Hepatocyte (in vitro differentiated cells): ENCODE measurements around the gene RELCH. TPM values are rescaled to one million over a fixed set of nuclear protein-coding genes. Genes with fewer than 3 reads are reported as not detected.

Experiments
- DNase-seq: peaks from one replicate; pipeline ENCODE4 v3.0.0-alpha.2; 2016; ENCODE audit warnings: low spot score
- H2AFZ ChIP-seq: fragments of 200-600 bp; sonication (generic); 2 replicates; pipeline ENCODE4 v1.6.0; 2016; ENCODE audit warnings: antibody characterized with exemption, mild to moderate bottlenecking
- H3K27ac ChIP-seq: fragments of 200-600 bp; sonication (generic); 2 replicates; pipeline ENCODE4 v1.5.1; 2016; ENCODE audit warnings: mild to moderate bottlenecking
- H3K27me3 ChIP-seq: fragments of 200-600 bp; sonication (generic); 2 replicates; pipeline ENCODE4 v1.6.1; 2016
- H3K36me3 ChIP-seq: fragments of 200-600 bp; sonication (generic); replicated peaks from 2 replicates; pipeline ENCODE4 v1.5.1; 2016; ENCODE audit warnings: low read depth; ENCODE audit not compliant: insufficient read depth
- H3K4me1 ChIP-seq: fragments of 200-600 bp; sonication (generic); 2 replicates; pipeline ENCODE4 v1.5.1; 2016; ENCODE audit warnings: mild to moderate bottlenecking, moderate library complexity; ENCODE audit not compliant: insufficient read depth
- H3K4me2 ChIP-seq: fragments of 200-600 bp; sonication (generic); 2 replicates; pipeline ENCODE4 v1.6.0; 2016
- H3K4me3 ChIP-seq: fragments of 200-600 bp; sonication (generic); 2 replicates; pipeline ENCODE4 v1.5.1; 2016; ENCODE audit warnings: mild to moderate bottlenecking
- H3K79me2 ChIP-seq: fragments of 200-600 bp; sonication (generic); 2 replicates; pipeline ENCODE4 v1.6.0; 2017; ENCODE audit warnings: mild to moderate bottlenecking
- H3K9me2 ChIP-seq: fragments of 200-600 bp; sonication (generic); replicated peaks from 2 replicates; pipeline ENCODE4 v1.6.0; 2017; ENCODE audit warnings: mild to moderate bottlenecking; ENCODE audit not compliant: insufficient read depth
- H3K9me3 ChIP-seq: fragments of 200-600 bp; sonication (generic); 2 replicates; pipeline ENCODE4 v1.5.1; 2016; ENCODE audit warnings: low read depth, mild to moderate bottlenecking
- H4K20me1 ChIP-seq: fragments of 200-600 bp; sonication (generic); 2 replicates; pipeline ENCODE4 v1.6.0; 2016; ENCODE audit warnings: mild to moderate bottlenecking; ENCODE audit not compliant: insufficient read depth, poor library complexity, severe bottlenecking
- EZH2 ChIP-seq: fragments of 200-600 bp; sonication (generic); IDR thresholded peaks from 2 replicates; pipeline ENCODE4 v1.6.1; 2016; ENCODE audit warnings: antibody characterized with exemption, mild to moderate bottlenecking, borderline replicate concordance
- EZH2phosphoT487 ChIP-seq: fragments of 200-600 bp; sonication (generic); IDR thresholded peaks from one replicate; pipeline ENCODE4 v1.6.1; 2018; ENCODE audit warnings: antibody characterized with exemption, mild to moderate bottlenecking, low read depth, moderate library complexity; ENCODE audit not compliant: unreplicated experiment, severe bottlenecking
- WGBS: methylation state at CpG from one replicate; pipeline ENCODE4 v1.1.6; 2016; ENCODE audit warnings: low lambda C conversion rate; ENCODE audit errors: missing lambda C conversion rate; 5-methylcytosine and 5-hydroxymethylcytosine counted together
- polyA plus RNA-seq: library from polyadenylated mRNA; unstranded; fragments of >200 nt; fragmentation: Nextera tagmentation; extraction: Ambion mirVana; gene quantifications from 2 replicates; pipeline ENCODE4 v1.2.1, GENCODE V29; 2016
- total RNA-seq: library from RNA; depleted of rRNA; stranded (reverse); fragments of >200 nt; gene quantifications from 2 replicates; pipeline ENCODE4 v1.2.3, GENCODE V29; 2014
- TF ChIP-seq, protein P1 (sequence below): fragments of 200-600 bp; sonication (generic); IDR thresholded peaks from 2 replicates; pipeline ENCODE4 v1.5.1; 2016; ENCODE audit warnings: antibody characterized with exemption, mild to moderate bottlenecking; ENCODE audit not compliant: poor library complexity

RELCH gene
- total and polyA plus RNA-seq, 2 experiments from 2014 or later: 8.3 to 45.8 TPM

DNA sequence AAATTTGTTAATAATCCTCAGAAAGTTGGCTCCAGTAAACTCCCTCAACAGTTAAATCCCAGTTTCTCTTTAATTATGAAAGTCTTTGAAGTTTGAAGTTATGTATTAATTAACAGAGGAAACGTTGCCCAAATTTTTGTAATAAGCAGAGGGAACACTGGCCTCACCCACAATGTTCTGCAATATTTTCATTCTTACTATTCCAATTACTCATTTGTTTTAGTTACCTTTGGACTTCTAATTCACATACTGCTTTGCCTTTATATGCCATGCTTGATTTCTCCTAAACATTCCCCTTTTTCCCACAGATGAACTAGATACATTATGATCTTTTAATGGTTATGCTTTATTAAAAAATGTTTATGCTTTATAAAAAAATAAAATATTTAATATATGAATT lies 61.3 kb downstream of the RELCH start:
- WGBS: 85% methylated on average over 1 of the region's 1 CpG
- Histone ChIP-seq H3K36me3 (no peaks in the 10 kb centered on the region), H3K4me3 (no peak overlapping the region), H3K79me2 (no peaks in the 10 kb centered on the region), H2AFZ (no peak overlapping the region), H4K20me1 (no peaks in the 10 kb centered on the region), H3K4me1 (no peaks in the 10 kb centered on the region), H3K9me3 (no peaks in the 10 kb centered on the region), H3K27ac (no peak overlapping the region), H3K9me2 (no peaks in the 10 kb centered on the region), H3K27me3 (no peaks in the 10 kb centered on the region), H3K4me2 (no peak overlapping the region)
- DNase-seq: no peak
- TF ChIP-seq EZH2phosphoT487: no peak
- TF ChIP-seq, protein P1, sequence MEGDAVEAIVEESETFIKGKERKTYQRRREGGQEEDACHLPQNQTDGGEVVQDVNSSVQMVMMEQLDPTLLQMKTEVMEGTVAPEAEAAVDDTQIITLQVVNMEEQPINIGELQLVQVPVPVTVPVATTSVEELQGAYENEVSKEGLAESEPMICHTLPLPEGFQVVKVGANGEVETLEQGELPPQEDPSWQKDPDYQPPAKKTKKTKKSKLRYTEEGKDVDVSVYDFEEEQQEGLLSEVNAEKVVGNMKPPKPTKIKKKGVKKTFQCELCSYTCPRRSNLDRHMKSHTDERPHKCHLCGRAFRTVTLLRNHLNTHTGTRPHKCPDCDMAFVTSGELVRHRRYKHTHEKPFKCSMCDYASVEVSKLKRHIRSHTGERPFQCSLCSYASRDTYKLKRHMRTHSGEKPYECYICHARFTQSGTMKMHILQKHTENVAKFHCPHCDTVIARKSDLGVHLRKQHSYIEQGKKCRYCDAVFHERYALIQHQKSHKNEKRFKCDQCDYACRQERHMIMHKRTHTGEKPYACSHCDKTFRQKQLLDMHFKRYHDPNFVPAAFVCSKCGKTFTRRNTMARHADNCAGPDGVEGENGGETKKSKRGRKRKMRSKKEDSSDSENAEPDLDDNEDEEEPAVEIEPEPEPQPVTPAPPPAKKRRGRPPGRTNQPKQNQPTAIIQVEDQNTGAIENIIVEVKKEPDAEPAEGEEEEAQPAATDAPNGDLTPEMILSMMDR: no peak
- no peak for TF ChIP-seq EZH2

DNA sequence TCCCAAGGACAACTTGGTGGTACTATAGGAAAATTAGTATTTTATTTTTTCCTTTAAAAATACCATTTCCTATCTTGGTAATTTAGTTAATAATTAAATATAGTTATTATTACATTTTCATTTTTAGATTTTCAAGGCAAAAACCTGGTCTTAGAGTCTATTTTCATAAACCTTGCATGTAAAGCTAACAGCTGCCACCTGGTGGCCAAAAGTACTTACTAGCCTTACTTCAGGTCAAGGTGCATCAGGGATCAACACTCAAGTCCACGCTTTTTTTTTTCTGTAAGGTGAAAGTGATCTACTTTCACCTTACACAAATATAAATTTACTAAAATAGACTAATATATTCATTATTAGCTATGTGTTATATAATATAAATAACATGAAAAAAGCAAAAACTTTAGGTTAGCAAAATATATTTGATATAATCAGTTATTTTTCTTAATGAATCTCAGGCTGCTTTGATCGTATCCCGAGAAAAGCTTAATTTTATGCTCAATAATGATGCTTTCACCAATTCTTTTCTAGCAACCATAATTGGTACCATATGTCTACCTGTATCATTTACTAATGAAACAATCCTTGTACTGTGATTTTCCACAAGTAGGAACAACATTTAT lies 62.5 kb downstream of the RELCH start:
- WGBS: 67% methylated on average over 3 of the region's 3 CpGs

DNA sequence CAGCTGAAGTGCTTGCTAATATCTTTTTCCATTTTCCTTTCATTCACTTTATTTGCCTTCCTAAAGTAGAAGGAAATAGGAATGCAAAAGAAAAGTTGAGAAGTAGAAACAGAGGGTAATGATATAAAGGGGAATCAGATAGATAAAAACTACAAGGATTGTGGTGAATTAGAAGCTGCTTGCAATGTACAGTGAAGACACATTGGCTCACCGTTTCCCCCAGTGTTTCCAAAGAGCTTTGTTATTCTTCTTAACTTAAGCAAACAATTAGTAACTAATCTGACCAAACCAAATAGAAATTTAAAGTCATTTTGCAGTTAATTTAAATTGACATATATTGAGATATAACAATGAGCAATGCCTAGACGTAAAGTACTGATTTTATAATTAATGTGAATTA lies 63.4 kb downstream of the RELCH start:
- Histone ChIP-seq H4K20me1 (no peaks in the 10 kb centered on the region), H3K79me2 (no peaks in the 10 kb centered on the region), H3K36me3 (no peaks in the 10 kb centered on the region), H3K27ac (no peak overlapping the region), H3K4me2 (no peak overlapping the region), H3K4me1 (no peaks in the 10 kb centered on the region), H3K4me3 (no peak overlapping the region), H3K27me3 (no peaks in the 10 kb centered on the region), H2AFZ (no peak overlapping the region), H3K9me3 (no peaks in the 10 kb centered on the region), H3K9me2 (no peaks in the 10 kb centered on the region)
- 42% methylated on average over 2 of the region's 2 CpGs for WGBS
- TF ChIP-seq, protein P1: no peak
- no peak for TF ChIP-seq EZH2
- no peak for TF ChIP-seq EZH2phosphoT487
- DNase-seq: no peak

More for the DNA sequence above, 62.5 kb downstream of the RELCH start:
- TF ChIP-seq EZH2 (no peak), EZH2phosphoT487 (no peak)
- TF ChIP-seq, protein P1: peak; percentile 86
- Histone ChIP-seq H3K9me2 (no peaks in the 10 kb centered on the region), H3K27ac (no peak overlapping the region), H3K36me3 (no peaks in the 10 kb centered on the region), H3K4me2 (no peak overlapping the region), H4K20me1 (no peaks in the 10 kb centered on the region), H3K27me3 (no peaks in the 10 kb centered on the region), H3K4me3 (no peak overlapping the region), H2AFZ (no peak overlapping the region), H3K9me3 (no peaks in the 10 kb centered on the region), H3K4me1 (no peaks in the 10 kb centered on the region), H3K79me2 (no peaks in the 10 kb centered on the region)
- peak; percentile 88 for DNase-seq
